IPS DF 6.9 (cell line): ENCODE measurements around the gene SGCA.

Experiments used
- DNase-seq: peaks from one replicate; pipeline ENCODE4 v3.0.0-alpha.2; 2013; ENCODE audit warnings: low read depth, low spot score
- H3K27ac ChIP-seq: one replicate; pipeline ENCODE4 v1.5.1; 2013; ENCODE audit warnings: low read length, control low read depth
- H3K27me3 ChIP-seq: 2 replicates; pipeline ENCODE4 v1.6.1; 2013; ENCODE audit warnings: mild to moderate bottlenecking, low read length; ENCODE audit not compliant: control insufficient read depth, insufficient read depth
- H3K36me3 ChIP-seq: 2 replicates; pipeline ENCODE4 v1.6.1; 2013; ENCODE audit warnings: low read length; ENCODE audit not compliant: control insufficient read depth, insufficient read depth
- H3K4me1 ChIP-seq: 2 replicates; pipeline ENCODE4 v1.6.1; 2013; ENCODE audit warnings: low read length; ENCODE audit not compliant: control insufficient read depth, insufficient read depth
- H3K4me3 ChIP-seq: 2 replicates; pipeline ENCODE4 v1.5.1; 2013; ENCODE audit warnings: mild to moderate bottlenecking, low read length
- H3K9me3 ChIP-seq: 2 replicates; pipeline ENCODE4 v1.6.1; 2013; ENCODE audit warnings: low read length, inconsistent platforms; ENCODE audit not compliant: control insufficient read depth, insufficient read depth
- WGBS: extraction: QIAGEN DNeasy Blood & Tissue Kit; methylation state at CpG from one replicate; pipeline ENCODE4 v1.1.7; 2013; ENCODE audit warnings: mixed read lengths, missing lambda C conversion rate; ENCODE audit not compliant: insufficient read length, insufficient coverage; 5-methylcytosine and 5-hydroxymethylcytosine counted together

The SGCA gene

GRCh38 chr17:50189550-50190292, 23.9 kb downstream of the SGCA start:
- Histone ChIP-seq H3K27me3 (no peaks in the 10 kb centered on the region), H3K4me1 (no peaks in the 10 kb centered on the region), H3K9me3 (no peaks in the 10 kb centered on the region), H3K36me3 (peaks cover 55% of the 10 kb centered on the region; the same call in 1 of the 2 replicates), H3K27ac (no peak overlapping the region), H3K4me3 (no peak overlapping the region)
- no CpG with 5 or more reads among the region's 20 CpGs for WGBS
- no peak for DNase-seq

GRCh38 chr17:50190293-50190602, 24.4 kb downstream of the SGCA start:
- H3K9me3 ChIP-seq, result no peaks in the 10 kb centered on the region
- no peak for DNase-seq
- peaks cover 53% of the 10 kb centered on the region; the same call in 1 of the 2 replicates for H3K36me3 ChIP-seq
- no CpG with 5 or more reads among the region's 8 CpGs for WGBS
- no peak overlapping the region for H3K4me3 ChIP-seq
- H3K27me3 ChIP-seq, result no peaks in the 10 kb centered on the region
- no peak overlapping the region for H3K27ac ChIP-seq
- no peaks in the 10 kb centered on the region for H3K4me1 ChIP-seq

GRCh38 chr17:50190603-50191358, 25.0 kb downstream of the SGCA start:
- no peak for DNase-seq
- Histone ChIP-seq H3K27me3 (no peaks in the 10 kb centered on the region), H3K36me3 (peaks cover 49% of the 10 kb centered on the region; the same call in 1 of the 2 replicates), H3K4me3 (no peak overlapping the region), H3K27ac (no peak overlapping the region), H3K9me3 (no peaks in the 10 kb centered on the region), H3K4me1 (no peaks in the 10 kb centered on the region)
- WGBS, result no CpG with 5 or more reads among the region's 8 CpGs

GRCh38 chr17:50191359-50192143, 25.7 kb downstream of the SGCA start:
- no peak for DNase-seq
- no peak overlapping the region for H3K4me3 ChIP-seq
- H3K27ac ChIP-seq, result no peak overlapping the region
- H3K27me3 ChIP-seq, result no peaks in the 10 kb centered on the region
- no peaks in the 10 kb centered on the region for H3K4me1 ChIP-seq
- WGBS, result no CpG with 5 or more reads among the region's 21 CpGs
- H3K36me3 ChIP-seq, result peaks cover 48% of the 10 kb centered on the region; the same call in 1 of the 2 replicates
- H3K9me3 ChIP-seq, result no peaks in the 10 kb centered on the region

DNA sequence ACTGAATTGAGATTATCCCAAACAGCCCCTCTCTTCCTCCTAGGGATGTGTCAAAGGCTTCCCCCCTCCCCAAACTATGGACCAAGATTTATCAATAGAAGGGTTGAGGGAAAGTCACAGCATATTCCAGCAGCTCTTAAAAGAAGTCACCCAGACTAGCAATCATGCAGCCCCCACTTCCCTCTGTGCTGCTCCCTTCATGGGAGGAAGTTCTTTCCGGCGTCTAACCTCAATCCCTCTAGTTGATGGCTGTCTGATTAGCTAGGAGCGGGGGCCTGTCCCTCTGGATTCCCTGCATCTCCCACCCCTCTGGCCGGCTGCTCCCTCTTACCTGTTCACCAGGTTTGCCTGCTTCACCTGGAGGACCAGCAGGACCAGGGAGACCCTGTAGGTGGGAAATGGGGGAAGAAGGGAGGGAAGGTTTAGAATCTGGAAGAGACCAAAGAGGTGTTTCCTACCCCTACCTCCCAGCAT, 26.4 kb downstream of the SGCA start:
- no peaks in the 10 kb centered on the region for H3K9me3 ChIP-seq
- no peak overlapping the region for H3K4me3 ChIP-seq
- no peak for DNase-seq
- H3K27ac ChIP-seq, result no peak overlapping the region
- H3K36me3 ChIP-seq, result peaks cover 49% of the 10 kb centered on the region; the same call in 1 of the 2 replicates
- WGBS, result no CpG with 5 or more reads among the region's 4 CpGs
- no peaks in the 10 kb centered on the region for H3K4me1 ChIP-seq
- H3K27me3 ChIP-seq, result no peaks in the 10 kb centered on the region

- Histone ChIP-seq H3K4me3 (no peak overlapping the region), H3K36me3 (peaks cover 48% of the 10 kb centered on the region; the same call in 1 of the 2 replicates), H3K27ac (no peak overlapping the region), H3K4me1 (no peaks in the 10 kb centered on the region), H3K27me3 (no peaks in the 10 kb centered on the region), H3K9me3 (no peaks in the 10 kb centered on the region)
- no peak for DNase-seq
- WGBS, result no CpG with 5 or more reads among the region's 16 CpGs
Observed at GRCh38 chr17:50192618-50193291, 26.9 kb downstream of the SGCA start.

DNA sequence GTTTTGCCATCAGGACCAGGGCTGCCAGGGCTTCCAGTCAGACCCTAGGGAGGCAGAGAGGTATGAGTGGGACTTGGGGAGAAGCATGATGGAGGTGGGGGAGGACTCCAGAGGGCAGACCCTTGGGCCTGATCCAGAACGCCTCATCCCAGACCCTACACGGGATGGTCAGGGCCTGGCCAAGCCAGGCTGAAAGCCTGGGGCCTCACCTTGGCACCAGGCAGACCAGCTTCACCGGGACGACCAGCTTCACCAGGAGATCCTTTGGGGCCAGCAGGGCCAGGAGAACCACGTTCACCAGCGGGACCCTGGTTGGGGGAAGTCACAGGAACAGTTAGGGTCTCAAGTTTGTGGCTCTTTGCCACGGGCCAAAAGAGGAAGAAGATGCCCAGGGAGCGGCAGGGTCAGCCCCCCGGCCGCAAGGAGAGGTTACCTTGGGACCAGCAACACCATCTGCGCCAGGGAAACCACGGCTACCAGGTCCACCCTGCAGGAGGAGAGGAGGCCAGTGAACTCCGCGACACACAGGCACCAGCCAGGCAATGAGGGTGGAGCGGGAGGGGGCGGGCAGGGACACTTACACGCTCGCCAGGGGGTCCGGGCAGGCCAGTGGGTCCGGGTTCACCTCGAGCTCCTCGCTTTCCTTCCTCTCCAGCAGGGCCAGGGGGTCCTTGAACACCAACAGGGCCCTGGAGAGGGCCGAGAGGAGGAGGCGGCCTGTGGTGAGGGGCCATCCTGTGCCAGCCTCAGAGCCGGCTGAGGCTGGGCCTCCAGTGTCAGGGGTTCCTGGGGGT, 28.5 kb downstream of the SGCA start:
- DNase-seq, result no peak
- H3K27ac ChIP-seq, result no peak overlapping the region
- H3K9me3 ChIP-seq, result no peaks in the 10 kb centered on the region
- H3K4me3 ChIP-seq, result no peak overlapping the region
- H3K27me3 ChIP-seq, result no peaks in the 10 kb centered on the region
- H3K4me1 ChIP-seq, result no peaks in the 10 kb centered on the region
- peaks cover 36% of the 10 kb centered on the region; the same call in 1 of the 2 replicates for H3K36me3 ChIP-seq
- no CpG with 5 or more reads among the region's 25 CpGs for WGBS

DNA sequence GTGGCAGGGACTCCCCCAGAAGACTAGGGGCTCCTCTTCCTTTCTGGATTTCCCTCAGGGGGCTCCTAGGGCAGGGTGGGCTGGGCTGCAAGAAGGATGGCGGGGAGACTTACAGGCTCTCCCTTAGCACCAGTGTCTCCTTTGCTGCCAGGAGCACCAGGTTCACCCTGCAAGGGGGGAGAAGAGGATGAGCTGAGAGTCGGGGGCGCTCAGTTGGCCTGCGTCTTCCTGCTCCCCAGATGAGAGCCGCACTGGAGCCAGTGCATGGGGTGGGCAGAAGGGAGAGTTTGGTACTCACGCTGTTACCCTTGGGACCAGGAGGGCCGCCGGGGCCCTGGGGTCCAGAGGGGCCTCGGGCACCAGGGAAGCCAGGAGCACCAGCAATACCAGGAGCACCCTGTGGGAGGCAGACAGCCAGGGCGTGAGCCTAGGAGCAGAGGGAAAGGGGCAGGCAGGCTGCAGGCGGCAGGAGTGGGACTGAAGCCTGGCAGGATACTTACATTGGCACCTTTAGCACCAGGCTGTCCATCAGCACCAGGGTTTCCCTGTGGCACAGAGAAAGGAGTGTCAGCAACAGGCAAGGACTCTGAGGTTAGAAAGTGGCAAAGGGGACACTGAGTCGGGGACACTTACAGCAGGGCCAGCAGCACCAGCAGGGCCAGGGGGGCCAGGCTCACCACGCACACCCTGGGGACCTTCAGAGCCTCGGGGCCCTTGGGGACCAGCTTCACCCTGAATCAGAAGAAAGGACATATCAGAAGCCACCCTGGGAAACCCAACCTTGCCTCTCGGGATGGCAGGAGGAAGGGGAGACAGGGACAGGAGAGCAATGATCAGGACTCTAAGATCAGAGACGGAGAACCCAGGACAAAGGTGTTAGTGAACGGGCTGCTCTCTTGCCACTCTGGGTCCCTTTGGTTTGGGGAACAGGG, 29.4 kb downstream of the SGCA start:
- DNase-seq, result no peak
- Histone ChIP-seq H3K27ac (no peak overlapping the region), H3K36me3 (peaks cover 36% of the 10 kb centered on the region; the same call in 1 of the 2 replicates), H3K4me3 (no peak overlapping the region), H3K27me3 (no peaks in the 10 kb centered on the region), H3K4me1 (no peaks in the 10 kb centered on the region), H3K9me3 (no peaks in the 10 kb centered on the region)
- no CpG with 5 or more reads among the region's 17 CpGs for WGBS

DNA sequence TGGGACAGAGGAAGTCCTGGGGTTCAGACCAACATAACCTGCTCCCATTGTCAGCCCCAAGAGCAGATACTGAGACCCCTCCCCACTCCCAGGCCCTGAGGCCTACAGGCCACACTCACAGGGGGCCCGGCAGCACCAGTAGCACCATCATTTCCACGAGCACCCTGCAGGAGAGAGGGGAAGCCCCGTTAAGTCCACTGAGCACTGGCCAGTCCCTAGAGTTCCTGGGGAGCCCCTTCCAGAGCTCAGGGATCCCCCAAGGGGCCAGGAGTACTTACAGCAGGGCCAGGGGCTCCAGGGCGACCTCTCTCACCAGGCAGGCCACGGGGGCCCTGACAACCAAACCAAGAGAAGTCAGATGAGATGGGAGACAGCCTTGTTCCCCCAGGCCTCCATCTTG, 30.2 kb downstream of the SGCA start:
- H3K4me3 ChIP-seq, result no peak overlapping the region
- no peak for DNase-seq
- no peaks in the 10 kb centered on the region for H3K9me3 ChIP-seq
- peaks cover 32% of the 10 kb centered on the region; the same call in 1 of the 2 replicates for H3K36me3 ChIP-seq
- H3K27ac ChIP-seq, result no peak overlapping the region
- no peaks in the 10 kb centered on the region for H3K4me1 ChIP-seq
- H3K27me3 ChIP-seq, result no peaks in the 10 kb centered on the region
- WGBS, result no CpG with 5 or more reads among the region's 5 CpGs
